Gastroesophageal sphincter (tissue), 3 donors: ENCODE results near the gene NSMF.

Experiments
- CTCF ChIP-seq, 4 experiments: fragments of 200-600 bp in 2 of 4; fragments of 450-650 bp in 2 of 4; sonication (generic) in 1 of 4; IDR thresholded peaks; one replicate each; pipeline ENCODE4 v1.5.1; 2017 to 2019; ENCODE audit warnings: antibody characterized with exemption in 4 of 4, mild to moderate bottlenecking in 2 of 4, moderate library complexity in 2 of 4
- EP300 ChIP-seq: sonication (generic); formaldehyde crosslinking; IDR thresholded peaks from one replicate; pipeline ENCODE4 v1.6.1; 2017; ENCODE audit warnings: antibody characterized with exemption, mild to moderate bottlenecking
- POLR2AphosphoS5 ChIP-seq: sonication (generic); formaldehyde crosslinking; IDR thresholded peaks from one replicate; pipeline ENCODE4 v1.6.1; 2017; ENCODE audit warnings: antibody characterized with exemption

- TF ChIP-seq CTCF (IDR thresholded peaks at IDR 0.05): no peak
- no peak for TF ChIP-seq POLR2AphosphoS5
- no peak for TF ChIP-seq EP300
Observed at GRCh38 chr9:137445930-137446431, 13.2 kb downstream of the NSMF start.
